Mesendoderm (in vitro differentiated cells): ENCODE data around the gene PRIM2.
"Not testable (repeated sequence)": the region's sequence is repeated elsewhere in the genome, so short reads cannot be mapped to it uniquely, and the experiment has no call there.

Experiments
- DNase-seq: peaks from one replicate; pipeline ENCODE4 v3.0.0; 2013
- H2AK5ac ChIP-seq: 2 replicates; pipeline ENCODE4 v1.6.1; 2013; ENCODE audit warnings: low read length, inconsistent platforms
- H2BK120ac ChIP-seq: 2 replicates; pipeline ENCODE4 v1.6.1; 2013; ENCODE audit warnings: low read depth, mild to moderate bottlenecking, low read length, moderate library complexity, mixed read lengths
- H2BK15ac ChIP-seq: replicated peaks from 2 replicates; pipeline ENCODE4 v1.6.1; 2013; ENCODE audit warnings: low read depth, mild to moderate bottlenecking, moderate library complexity
- H2BK5ac ChIP-seq: 2 replicates; pipeline ENCODE4 v1.6.1; 2013; ENCODE audit warnings: low read length, inconsistent platforms
- H3K18ac ChIP-seq: 2 replicates; pipeline ENCODE4 v1.6.1; 2013; ENCODE audit warnings: mild to moderate bottlenecking, low read length, mixed read lengths
- H3K23ac ChIP-seq: one replicate; pipeline ENCODE4 v1.6.1; 2013; ENCODE audit warnings: low read length
- H3K27ac ChIP-seq: 2 replicates; pipeline ENCODE4 v1.5.1; 2013; ENCODE audit warnings: low read depth, mild to moderate bottlenecking, inconsistent platforms, low read length, moderate library complexity
- H3K27me3 ChIP-seq: 2 replicates; pipeline ENCODE4 v1.6.1; 2013; ENCODE audit warnings: low read length, control low read depth, mild to moderate bottlenecking, inconsistent platforms; ENCODE audit not compliant: insufficient read depth, poor library complexity
- H3K36me3 ChIP-seq: 2 replicates; pipeline ENCODE4 v1.6.1; 2013; ENCODE audit warnings: low read length, inconsistent platforms; ENCODE audit not compliant: control insufficient read depth, insufficient read depth
- H3K4ac ChIP-seq: one replicate; pipeline ENCODE4 v1.6.1; 2013; ENCODE audit warnings: low read depth, mild to moderate bottlenecking, low read length, moderate library complexity
- H3K4me1 ChIP-seq: 2 replicates; pipeline ENCODE4 v1.6.1; 2013; ENCODE audit warnings: low read depth, low read length, inconsistent platforms; ENCODE audit not compliant: control insufficient read depth
- H3K4me2 ChIP-seq: 2 replicates; pipeline ENCODE4 v1.6.1; 2013; ENCODE audit warnings: low read length
- H3K4me3 ChIP-seq: 2 replicates; pipeline ENCODE4 v1.5.1; 2013; ENCODE audit warnings: mild to moderate bottlenecking, low read length
- H3K56ac ChIP-seq: one replicate; pipeline ENCODE4 v1.6.1; 2013; ENCODE audit warnings: low read length
- H3K79me1 ChIP-seq: 2 replicates; pipeline ENCODE4 v1.6.1; 2013; ENCODE audit warnings: low read length, inconsistent platforms
- H3K79me2 ChIP-seq: 2 replicates; pipeline ENCODE4 v1.6.1; 2013; ENCODE audit warnings: mild to moderate bottlenecking, low read length; ENCODE audit not compliant: control insufficient read depth, insufficient read depth
- H3K9ac ChIP-seq: 2 replicates; pipeline ENCODE4 v1.6.1; 2013; ENCODE audit warnings: low read length, inconsistent platforms
- H4K5ac ChIP-seq: one replicate; pipeline ENCODE4 v1.6.1; 2013; ENCODE audit warnings: low read length
- H4K8ac ChIP-seq: one replicate; pipeline ENCODE4 v1.6.1; 2013; ENCODE audit warnings: low read depth, mild to moderate bottlenecking, control low read depth, low read length, moderate library complexity
- WGBS: extraction: QIAGEN DNeasy Blood & Tissue Kit; methylation state at CpG from one replicate; pipeline ENCODE4 v1.1.7; 2013; ENCODE audit warnings: low lambda C conversion rate, missing lambda C conversion rate; ENCODE audit not compliant: insufficient coverage; ENCODE audit errors: extremely low coverage; 5-methylcytosine and 5-hydroxymethylcytosine counted together

The PRIM2 gene

GRCh38 chr6:57551961-57552360, 234.5 kb downstream of the PRIM2 start:
- not testable (repeated sequence) for H3K4me1 ChIP-seq, H3K18ac ChIP-seq, H3K27ac ChIP-seq, H2BK15ac ChIP-seq, H3K79me1 ChIP-seq, H3K27me3 ChIP-seq, H2BK120ac ChIP-seq, H4K8ac ChIP-seq, H2BK5ac ChIP-seq, H3K23ac ChIP-seq, H3K4ac ChIP-seq, H3K4me2 ChIP-seq, H3K79me2 ChIP-seq, H3K56ac ChIP-seq, H2AK5ac ChIP-seq, H3K36me3 ChIP-seq, H3K9ac ChIP-seq, DNase-seq, H4K5ac ChIP-seq, H3K4me3 ChIP-seq
- no CpG with 5 or more reads among the region's 4 CpGs for WGBS

- WGBS: no CpG with 5 or more reads among the region's 2 CpGs
- H3K27me3 ChIP-seq, H3K27ac ChIP-seq: not testable (repeated sequence)
These were observed 240.4 kb downstream of the PRIM2 start for GRCh38 chr6:57557855-57558254.

GRCh38 chr6:57559170-57559569, 241.7 kb downstream of the PRIM2 start:
- H3K4ac ChIP-seq, H3K27me3 ChIP-seq, H3K4me2 ChIP-seq: not testable (repeated sequence)

More at GRCh38 chr6:57557855-57558254, 240.4 kb downstream of the PRIM2 start:
- not testable (repeated sequence) for H3K23ac ChIP-seq, H4K5ac ChIP-seq, H3K9ac ChIP-seq, H3K4me1 ChIP-seq, H3K4me2 ChIP-seq, H2BK120ac ChIP-seq, H3K4me3 ChIP-seq, H3K79me2 ChIP-seq, DNase-seq, H4K8ac ChIP-seq, H2BK15ac ChIP-seq, H2AK5ac ChIP-seq, H3K36me3 ChIP-seq, H3K56ac ChIP-seq, H2BK5ac ChIP-seq, H3K4ac ChIP-seq, H3K79me1 ChIP-seq, H3K18ac ChIP-seq

GRCh38 chr6:57562233-57562632, 244.8 kb downstream of the PRIM2 start:
- not testable (repeated sequence) for H3K79me2 ChIP-seq, H3K36me3 ChIP-seq, H2BK15ac ChIP-seq, H3K27ac ChIP-seq, H3K18ac ChIP-seq, H4K5ac ChIP-seq, H4K8ac ChIP-seq, H3K23ac ChIP-seq, H2AK5ac ChIP-seq, H3K79me1 ChIP-seq, H3K56ac ChIP-seq, H3K27me3 ChIP-seq, H3K4me3 ChIP-seq, H2BK5ac ChIP-seq, H3K4me1 ChIP-seq, H3K9ac ChIP-seq, H3K4ac ChIP-seq, DNase-seq, H3K4me2 ChIP-seq, H2BK120ac ChIP-seq
- no CpG with 5 or more reads among the region's 3 CpGs for WGBS

More at GRCh38 chr6:57559170-57559569, 241.7 kb downstream of the PRIM2 start:
- H3K18ac ChIP-seq, H3K79me2 ChIP-seq, H3K4me1 ChIP-seq, DNase-seq, H3K4me3 ChIP-seq, H2BK5ac ChIP-seq, H3K56ac ChIP-seq, H2BK120ac ChIP-seq, H2BK15ac ChIP-seq, H2AK5ac ChIP-seq, H4K8ac ChIP-seq, H3K9ac ChIP-seq, H3K79me1 ChIP-seq, H3K23ac ChIP-seq, H3K36me3 ChIP-seq, H4K5ac ChIP-seq, H3K27ac ChIP-seq: not testable (repeated sequence)

- WGBS: no CpG with 5 or more reads among the region's 4 CpGs
- not testable (repeated sequence) for H4K5ac ChIP-seq, H3K23ac ChIP-seq, H3K9ac ChIP-seq, H3K4ac ChIP-seq, H3K79me1 ChIP-seq, H3K4me1 ChIP-seq, DNase-seq, H2AK5ac ChIP-seq, H3K4me2 ChIP-seq, H3K36me3 ChIP-seq, H4K8ac ChIP-seq, H3K56ac ChIP-seq, H3K27me3 ChIP-seq, H2BK5ac ChIP-seq, H3K27ac ChIP-seq, H3K18ac ChIP-seq, H2BK15ac ChIP-seq, H3K79me2 ChIP-seq, H2BK120ac ChIP-seq, H3K4me3 ChIP-seq
These were observed 254.7 kb downstream of the PRIM2 start for GRCh38 chr6:57572119-57572518.

GRCh38 chr6:57572844-57573243, 255.4 kb downstream of the PRIM2 start:
- H3K4ac ChIP-seq, H3K23ac ChIP-seq, H2AK5ac ChIP-seq, H3K27ac ChIP-seq, H3K79me1 ChIP-seq, H3K4me1 ChIP-seq, H3K36me3 ChIP-seq, H3K9ac ChIP-seq, H4K8ac ChIP-seq, DNase-seq, H2BK15ac ChIP-seq, H3K4me2 ChIP-seq, H3K27me3 ChIP-seq, H3K79me2 ChIP-seq, H3K56ac ChIP-seq, H2BK5ac ChIP-seq, H3K18ac ChIP-seq, H3K4me3 ChIP-seq, H4K5ac ChIP-seq, H2BK120ac ChIP-seq: not testable (repeated sequence)
- no CpG with 5 or more reads among the region's 1 CpG for WGBS
